Epithelial cell of prostate (primary cell): ENCODE measurements around the gene HHIPL1.

Source experiments
- DNase-seq: peaks from one replicate; pipeline ENCODE4 v3.0.0-alpha.2; 2011; ENCODE audit warnings: low read depth, low spot score
- H3K27ac ChIP-seq: fragments of 450-650 bp; 2 replicates; pipeline ENCODE4 v1.5.1; 2017; ENCODE audit warnings: mild to moderate bottlenecking

Gene HHIPL1

GRCh38 chr14:99704037-99704436, 59.1 kb downstream of the HHIPL1 start:
- no peak overlapping the region for H3K27ac ChIP-seq
- no peak for DNase-seq

GRCh38 chr14:99706107-99706900, 61.4 kb downstream of the HHIPL1 start:
- no peak for DNase-seq
- no peak overlapping the region for H3K27ac ChIP-seq

DNA sequence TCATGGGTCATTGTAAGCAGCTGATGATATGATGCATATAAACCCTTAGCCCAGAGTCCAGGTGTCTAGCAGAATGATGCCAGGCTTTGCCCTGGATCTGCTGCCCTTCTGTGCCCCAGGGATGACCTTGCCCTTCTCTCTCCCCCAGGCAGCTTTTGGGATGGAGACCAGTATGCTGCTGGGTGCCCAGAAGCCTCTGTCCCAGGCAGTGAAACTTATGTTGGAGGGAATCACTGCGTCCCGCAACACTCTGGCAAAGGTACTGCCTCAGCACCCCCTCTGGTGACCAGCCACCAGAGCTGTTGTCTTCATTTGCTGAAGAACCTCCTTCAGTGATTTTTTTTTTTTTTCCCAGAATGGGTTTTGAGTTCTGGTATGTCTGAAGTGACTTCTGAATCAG, 62.5 kb downstream of the HHIPL1 start:
- no peak for DNase-seq
- H3K27ac ChIP-seq, result no peak overlapping the region

DNA sequence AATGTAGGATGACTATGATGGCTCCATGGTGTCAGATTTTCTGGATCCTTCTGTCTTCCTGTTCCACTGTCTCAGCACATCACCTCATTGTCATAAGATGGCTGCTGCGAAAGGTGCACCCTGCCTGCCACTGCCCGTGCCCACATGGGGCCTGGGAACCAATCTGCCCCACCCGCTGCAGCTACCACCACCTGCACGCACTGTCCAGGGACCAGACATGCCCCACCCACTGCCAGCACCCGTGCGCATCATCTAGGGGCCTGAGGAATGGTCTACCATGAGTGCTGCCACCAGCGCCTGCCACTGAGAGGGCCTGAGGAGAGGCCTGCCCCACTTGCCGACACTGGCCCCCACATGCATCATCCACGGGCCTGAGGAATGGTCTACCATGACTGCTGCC, 63.0 kb downstream of the HHIPL1 start:
- no peak for DNase-seq
- no peak overlapping the region for H3K27ac ChIP-seq

GRCh38 chr14:99708449-99708848, 63.5 kb downstream of the HHIPL1 start:
- no peak for DNase-seq
- H3K27ac ChIP-seq, result no peak overlapping the region

DNA sequence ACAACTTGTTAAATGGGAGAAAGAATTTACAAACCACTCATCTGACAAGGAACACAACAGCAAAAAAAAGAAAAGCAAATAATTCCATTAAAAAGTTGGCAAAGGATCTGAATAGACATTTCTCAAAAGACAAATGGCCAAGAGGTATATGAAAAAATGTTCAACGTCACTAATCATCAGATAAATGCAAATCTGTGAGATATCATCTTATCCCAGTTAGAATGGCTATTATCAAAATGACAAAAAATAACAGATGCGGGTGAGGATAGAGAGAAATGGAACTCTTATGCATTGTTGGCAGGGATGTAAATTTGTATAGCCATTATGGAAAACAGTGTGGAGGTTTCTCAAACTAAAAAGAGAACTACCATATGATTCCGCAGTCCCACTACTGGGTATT, 69.0 kb downstream of the HHIPL1 start:
- no peak overlapping the region for H3K27ac ChIP-seq
- no peak for DNase-seq

GRCh38 chr14:99715266-99716000, 70.5 kb downstream of the HHIPL1 start:
- no peak for DNase-seq

DNA sequence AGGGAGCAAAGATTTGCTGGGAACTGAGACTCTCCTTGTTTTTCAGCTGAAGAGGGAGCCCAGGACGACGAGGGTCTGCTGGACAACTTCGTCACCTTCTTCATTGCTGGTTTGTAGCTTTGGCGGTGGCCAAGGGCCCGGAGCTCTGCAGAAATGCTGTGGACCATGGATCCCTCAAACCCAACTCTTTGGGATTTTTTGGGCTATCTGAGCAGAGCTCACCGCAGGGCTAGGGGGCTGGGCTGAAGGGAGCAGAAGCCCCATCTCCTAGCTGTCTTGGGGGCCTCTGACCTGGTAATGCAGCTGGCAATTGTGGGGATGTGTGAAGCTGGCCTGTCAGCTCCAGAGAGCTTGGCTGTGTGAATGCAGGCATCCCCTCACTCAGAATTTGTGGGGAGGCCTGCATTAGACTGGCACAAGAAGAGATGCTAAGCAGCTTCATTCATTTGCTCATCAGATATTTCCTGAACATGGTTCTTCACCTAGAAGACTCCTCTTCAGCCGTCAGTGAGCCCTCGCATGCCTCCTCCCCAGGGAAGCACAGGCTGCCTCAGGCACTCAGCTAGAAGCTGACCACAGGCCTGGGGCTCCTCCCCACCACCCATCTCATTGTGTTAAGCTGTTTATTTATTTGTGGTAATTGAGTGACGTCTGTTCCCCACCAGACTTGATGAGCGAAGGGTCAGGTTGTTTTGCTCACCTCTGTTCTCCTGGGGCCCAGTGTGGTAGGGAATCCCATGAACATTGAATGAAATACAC, 71.3 kb downstream of the HHIPL1 start:
- DNase-seq, result no peak
- no peak overlapping the region for H3K27ac ChIP-seq

More at GRCh38 chr14:99715266-99716000, 70.5 kb downstream of the HHIPL1 start:
- H3K27ac ChIP-seq, result no peak overlapping the region

- no peak overlapping the region for H3K27ac ChIP-seq
- no peak for DNase-seq
Measured at GRCh38 chr14:99716850-99717681, 72.1 kb downstream of the HHIPL1 start.

- DNase-seq, result no peak
- H3K27ac ChIP-seq, result no peak overlapping the region
Measured at GRCh38 chr14:99717682-99718013, 72.7 kb downstream of the HHIPL1 start.

GRCh38 chr14:99718031-99718810, 73.3 kb downstream of the HHIPL1 start:
- H3K27ac ChIP-seq, result no peak overlapping the region
- no peak for DNase-seq

- no peak overlapping the region for H3K27ac ChIP-seq
- DNase-seq, result no peak
Measured at GRCh38 chr14:99718811-99719192, 73.9 kb downstream of the HHIPL1 start.

GRCh38 chr14:99720941-99721791, 76.2 kb downstream of the HHIPL1 start:
- DNase-seq, result no peak
- H3K27ac ChIP-seq, result no peak overlapping the region

DNA sequence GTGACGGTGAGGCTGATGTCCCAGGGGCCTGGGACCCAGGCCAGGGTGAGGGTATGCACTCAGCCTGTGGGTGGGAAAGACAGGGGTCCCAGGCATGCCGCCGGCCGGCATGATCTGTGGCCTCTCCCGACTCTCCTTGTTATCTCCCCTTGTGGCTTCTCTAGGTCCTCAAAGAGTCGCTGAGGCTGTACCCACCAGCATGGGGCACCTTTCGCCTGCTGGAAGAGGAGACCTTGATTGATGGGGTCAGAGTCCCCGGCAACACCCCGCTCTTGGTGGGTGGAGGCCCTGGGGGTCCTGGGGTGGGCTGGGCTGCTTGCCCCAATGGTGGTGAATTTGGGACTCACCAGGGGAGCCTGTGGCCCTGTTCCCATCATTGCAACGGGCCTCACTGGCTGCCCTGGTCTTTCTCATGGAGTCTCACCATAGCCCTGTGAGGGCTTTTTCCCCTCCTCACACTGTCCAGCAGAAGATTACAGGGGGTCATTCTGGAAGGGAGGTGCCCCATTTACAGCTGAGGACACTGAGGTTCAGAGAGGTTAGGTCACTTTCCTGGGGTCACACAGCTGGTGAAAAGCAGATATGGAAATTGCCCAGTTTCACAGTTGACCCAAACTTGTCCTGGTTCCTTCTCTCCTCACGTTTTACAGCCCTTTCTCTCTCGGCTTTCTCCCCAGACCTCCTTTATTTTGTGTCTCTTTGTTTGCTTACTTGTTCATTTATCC, 77.0 kb downstream of the HHIPL1 start:
- H3K27ac ChIP-seq, result no peak overlapping the region
- DNase-seq, result no peak

DNA sequence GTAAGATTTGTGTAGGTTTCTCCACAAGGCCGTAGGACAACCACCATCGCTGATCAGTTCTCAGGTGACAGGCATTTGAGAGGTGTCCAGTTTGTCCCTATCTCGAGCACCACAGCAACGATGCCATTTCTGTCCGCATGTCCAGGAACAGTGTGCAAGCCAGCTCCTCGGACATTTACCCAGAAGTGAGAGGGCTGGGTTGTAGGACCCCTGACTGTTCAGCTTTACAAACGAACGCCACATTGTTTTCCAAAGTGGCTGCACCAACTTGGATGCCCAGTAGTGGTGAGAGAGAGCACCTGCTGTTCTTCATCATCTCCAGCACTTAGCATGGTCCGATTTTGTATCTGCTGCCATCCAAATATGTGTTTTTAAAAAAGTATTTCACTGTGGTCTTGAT, 77.8 kb downstream of the HHIPL1 start:
- H3K27ac ChIP-seq, result no peak overlapping the region
- no peak for DNase-seq

DNA sequence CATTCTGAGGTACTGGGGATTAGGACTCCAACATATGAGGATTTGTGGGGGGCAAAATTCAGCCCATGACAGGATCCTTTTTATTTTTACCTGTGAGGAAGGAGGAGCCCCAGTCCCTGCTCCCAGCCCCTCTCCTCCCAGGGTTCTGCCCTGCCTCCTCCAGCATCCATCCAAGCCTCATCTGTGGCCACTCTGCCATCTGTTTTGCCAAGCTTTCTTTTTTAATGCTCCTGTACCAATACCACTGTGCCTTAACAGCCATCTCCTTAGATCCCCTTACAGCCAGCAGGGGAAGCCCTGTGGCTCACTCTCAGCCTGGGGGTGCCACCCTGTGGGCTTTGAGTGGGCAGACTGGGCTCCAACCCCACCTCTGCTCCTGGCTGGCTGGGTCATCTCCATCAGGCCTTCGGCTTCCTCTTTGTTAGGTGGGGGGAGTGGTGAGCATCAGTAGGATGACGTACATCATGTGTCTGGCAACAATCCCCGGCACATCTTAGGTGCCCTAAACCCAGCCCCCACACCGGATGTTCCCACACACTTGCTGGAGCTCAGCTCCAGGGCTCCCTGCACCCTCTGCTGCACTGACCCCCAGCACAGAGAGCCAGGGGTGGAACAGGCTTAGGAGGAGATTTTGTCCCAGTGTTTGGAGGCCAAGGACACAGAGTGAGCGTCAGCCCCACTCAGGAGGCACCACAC, 79.4 kb downstream of the HHIPL1 start:
- no peak for DNase-seq
- H3K27ac ChIP-seq, result no peak overlapping the region

- H3K27ac ChIP-seq, result no peak overlapping the region
- DNase-seq, result no peak
Measured at GRCh38 chr14:99724939-99725773, 80.2 kb downstream of the HHIPL1 start.
